ENCODE results near the gene AGBL3.

AGBL3 gene

DNA sequence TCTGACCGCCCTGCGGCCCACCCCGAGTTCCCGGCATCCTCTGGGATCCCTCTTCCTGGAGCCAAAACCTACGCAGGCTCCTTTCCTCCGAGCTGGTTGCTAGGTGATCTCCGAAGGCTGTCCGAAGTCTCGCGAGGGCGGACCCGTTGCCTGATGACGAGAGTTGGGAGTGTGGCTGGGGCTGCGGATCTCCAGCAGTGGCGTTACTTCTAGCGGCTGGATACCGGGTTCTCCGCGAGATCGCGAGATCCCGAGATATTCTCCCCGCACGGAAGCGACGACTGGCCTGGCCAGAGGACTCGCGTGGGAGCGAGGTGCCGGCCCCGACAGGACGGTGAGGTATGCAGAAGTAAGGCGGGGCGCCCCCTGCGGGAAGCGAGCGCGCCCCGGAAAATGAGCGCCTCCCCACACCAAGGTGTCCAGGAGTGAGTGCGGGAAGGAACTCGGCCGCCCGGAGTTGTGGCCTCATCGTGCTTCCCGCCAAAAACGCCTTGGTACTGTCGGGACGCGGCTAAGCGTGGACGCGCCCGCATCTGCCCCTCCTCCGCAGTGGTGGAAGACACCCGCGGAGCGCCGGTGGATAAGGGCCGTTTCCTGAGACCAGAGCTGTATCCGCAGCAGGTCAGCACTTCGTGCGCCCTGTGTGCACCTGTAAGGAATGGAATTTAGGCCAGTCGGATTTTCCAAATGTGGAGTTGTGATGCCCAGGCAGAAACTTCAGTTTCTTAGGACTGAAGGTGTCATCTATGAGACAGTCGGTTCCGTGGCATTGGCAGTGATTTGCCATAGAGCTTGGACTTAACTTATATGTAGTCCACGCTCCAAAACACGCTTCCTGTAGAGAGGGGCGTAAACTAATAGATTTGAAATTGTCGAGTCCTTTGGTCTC is at the start of gene AGBL3:
Gene AGBL3 (plus strand): TSS at position 146 of the 889 bp plus-strand sequence. CDS start 1,426 bp downstream, outside the sequence.
- DNase-seq (ENCODE audit: low read depth), result peak; percentile 98
- peak within 1 kb of the TSS; percentile 85 for H3K4me3 ChIP-seq (replicated peaks; ENCODE audit: low read depth, low read length)
- TF ChIP-seq, protein P1, sequence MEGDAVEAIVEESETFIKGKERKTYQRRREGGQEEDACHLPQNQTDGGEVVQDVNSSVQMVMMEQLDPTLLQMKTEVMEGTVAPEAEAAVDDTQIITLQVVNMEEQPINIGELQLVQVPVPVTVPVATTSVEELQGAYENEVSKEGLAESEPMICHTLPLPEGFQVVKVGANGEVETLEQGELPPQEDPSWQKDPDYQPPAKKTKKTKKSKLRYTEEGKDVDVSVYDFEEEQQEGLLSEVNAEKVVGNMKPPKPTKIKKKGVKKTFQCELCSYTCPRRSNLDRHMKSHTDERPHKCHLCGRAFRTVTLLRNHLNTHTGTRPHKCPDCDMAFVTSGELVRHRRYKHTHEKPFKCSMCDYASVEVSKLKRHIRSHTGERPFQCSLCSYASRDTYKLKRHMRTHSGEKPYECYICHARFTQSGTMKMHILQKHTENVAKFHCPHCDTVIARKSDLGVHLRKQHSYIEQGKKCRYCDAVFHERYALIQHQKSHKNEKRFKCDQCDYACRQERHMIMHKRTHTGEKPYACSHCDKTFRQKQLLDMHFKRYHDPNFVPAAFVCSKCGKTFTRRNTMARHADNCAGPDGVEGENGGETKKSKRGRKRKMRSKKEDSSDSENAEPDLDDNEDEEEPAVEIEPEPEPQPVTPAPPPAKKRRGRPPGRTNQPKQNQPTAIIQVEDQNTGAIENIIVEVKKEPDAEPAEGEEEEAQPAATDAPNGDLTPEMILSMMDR (IDR thresholded peaks at IDR 0.05; ENCODE audit: low read length, missing control alignments), result peak; percentile 41

DNA sequence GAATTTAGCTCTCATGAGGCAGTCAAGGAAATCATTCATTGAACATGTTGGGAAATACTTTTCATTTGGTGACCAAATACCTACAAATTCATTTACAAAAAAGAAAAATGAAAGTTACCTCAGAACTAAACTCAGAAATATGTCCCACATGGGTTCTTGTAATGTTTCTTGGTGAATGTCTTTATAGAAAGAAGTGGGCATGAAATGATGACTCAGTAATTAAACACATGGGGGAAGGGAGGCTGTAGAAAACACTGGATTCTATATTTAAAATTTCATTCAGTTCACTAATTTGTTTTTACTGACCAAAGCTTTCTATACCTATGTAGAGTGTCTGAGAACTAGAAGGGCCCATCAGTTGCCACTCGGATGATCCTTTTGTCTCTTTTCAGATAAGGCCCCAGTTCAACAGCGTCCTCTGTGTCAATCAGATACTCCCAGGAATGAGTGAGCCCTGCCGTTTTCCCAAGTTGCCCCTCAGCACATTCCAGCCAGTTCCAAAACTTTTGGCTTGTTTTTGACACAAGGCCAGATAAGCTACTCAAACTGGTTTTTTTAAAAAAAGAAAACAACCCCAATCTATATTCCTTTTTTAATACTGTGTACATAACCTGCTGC is 49.3 kb upstream of the AGBL3 start:
- H3K4me3 ChIP-seq (replicated peaks; ENCODE audit: low read depth, low read length), result no peak overlapping the region
- TF ChIP-seq, protein P1 (IDR thresholded peaks at IDR 0.05; ENCODE audit: low read length, missing control alignments), result no peak
- DNase-seq (ENCODE audit: low read depth), result peak; percentile 13

DNA sequence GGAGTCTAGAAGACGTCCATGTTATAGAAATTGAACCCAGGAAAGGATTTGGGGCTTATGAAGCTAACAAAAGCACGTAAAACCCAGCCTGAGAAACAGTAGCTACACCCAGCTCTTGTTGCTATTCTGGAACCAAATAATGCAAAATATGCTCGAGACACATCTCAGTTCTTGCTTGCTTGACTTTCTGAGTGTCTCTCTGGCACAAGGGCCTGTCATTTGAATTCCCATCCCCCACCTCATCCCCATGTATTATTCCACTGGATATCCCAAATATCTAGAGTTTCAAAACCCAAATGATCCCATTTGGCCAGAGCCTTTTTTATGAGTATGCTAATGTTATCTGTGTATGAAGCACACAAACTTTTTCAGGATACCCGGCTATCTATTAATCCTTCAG is 48.2 kb upstream of the AGBL3 start:
- H3K4me3 ChIP-seq (replicated peaks; ENCODE audit: low read depth, low read length), result no peak overlapping the region
- TF ChIP-seq, protein P1 (IDR thresholded peaks at IDR 0.05; ENCODE audit: low read length, missing control alignments), result no peak
- no peak for DNase-seq (ENCODE audit: low read depth)

DNA sequence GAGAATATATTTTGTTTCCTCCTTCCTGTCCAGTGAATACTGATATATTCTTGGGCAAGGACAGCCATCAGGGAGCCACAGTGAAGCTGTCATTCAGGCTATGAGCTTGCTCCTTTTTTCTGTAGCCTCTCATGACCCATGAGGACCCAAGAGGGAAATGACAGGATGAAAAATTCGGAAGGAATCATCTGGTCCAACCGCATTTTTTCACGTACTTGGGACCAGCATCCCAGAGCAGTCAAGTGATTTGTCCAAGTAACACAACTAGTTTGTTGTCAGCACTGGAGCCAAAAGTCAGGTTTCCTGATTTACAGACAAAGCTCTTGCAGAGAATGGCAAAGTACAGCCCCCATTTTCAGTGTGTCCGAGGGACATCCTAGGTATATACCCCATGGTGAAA is 47.2 kb upstream of the AGBL3 start:
- no peak for DNase-seq (ENCODE audit: low read depth)
- TF ChIP-seq, protein P1 (IDR thresholded peaks at IDR 0.05; ENCODE audit: low read length, missing control alignments), result no peak
- H3K4me3 ChIP-seq (replicated peaks; ENCODE audit: low read depth, low read length), result no peak overlapping the region

DNA sequence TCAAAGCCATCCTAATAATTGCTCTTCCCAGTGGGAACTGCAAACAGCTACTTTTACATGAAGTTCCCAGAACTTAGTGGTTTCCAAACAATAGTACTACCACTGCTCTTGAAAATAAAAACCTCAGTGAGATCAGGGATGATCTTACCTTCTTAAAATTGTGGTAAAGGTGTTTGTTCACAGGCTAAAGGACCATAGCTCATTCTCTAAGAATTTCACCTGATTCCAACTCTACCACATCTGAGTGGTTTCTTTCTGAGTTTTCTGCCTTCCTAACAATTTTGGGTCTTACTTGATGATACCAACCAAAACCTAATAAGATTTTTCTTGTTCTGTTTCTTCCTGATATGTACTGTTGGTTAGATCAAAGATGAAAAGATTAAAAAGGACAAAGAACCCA is 45.6 kb upstream of the AGBL3 start:
- no peak for DNase-seq (ENCODE audit: low read depth)
- no peak overlapping the region for H3K4me3 ChIP-seq (replicated peaks; ENCODE audit: low read depth, low read length)
- TF ChIP-seq, protein P1 (IDR thresholded peaks at IDR 0.05; ENCODE audit: low read length, missing control alignments), result no peak

DNA sequence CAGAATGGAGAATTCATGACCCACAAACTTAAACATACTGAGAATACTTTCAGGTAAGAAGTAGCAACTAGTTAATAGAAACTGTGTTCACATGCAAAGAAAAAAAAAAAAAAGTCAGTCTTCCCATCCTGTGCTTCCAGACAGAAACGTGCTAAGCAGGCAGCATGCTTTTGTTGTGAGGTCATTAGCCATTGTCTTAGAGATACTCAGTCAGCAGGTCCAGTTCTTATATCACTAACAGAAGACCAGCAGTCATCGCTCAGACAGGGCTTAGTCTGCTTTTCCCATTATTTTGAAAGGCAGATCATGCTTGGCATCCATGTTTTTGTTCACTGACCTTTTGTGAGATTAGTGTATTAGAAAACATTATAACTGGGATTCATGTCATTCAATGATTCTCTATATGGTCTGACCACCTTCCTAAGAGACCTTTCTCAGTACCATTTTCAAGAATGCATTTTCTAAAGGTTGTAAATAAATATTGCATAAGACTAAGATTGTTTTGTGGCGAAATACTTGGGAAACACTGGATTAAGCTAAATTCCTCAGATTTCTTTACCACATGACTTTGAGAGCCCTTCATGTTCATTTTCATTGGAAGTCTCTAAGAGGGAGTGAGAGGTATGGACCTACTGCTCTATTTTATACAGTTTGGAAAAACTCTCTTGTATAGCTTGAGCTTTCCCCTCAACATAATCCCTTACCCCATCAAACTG is 45.0 kb upstream of the AGBL3 start:
- no peak overlapping the region for H3K4me3 ChIP-seq (replicated peaks; ENCODE audit: low read depth, low read length)
- peak; percentile 95 for DNase-seq (ENCODE audit: low read depth)
- TF ChIP-seq, protein P1 (IDR thresholded peaks at IDR 0.05; ENCODE audit: low read length, missing control alignments), result no peak
